NCI-H446 (cell line): ENCODE data around the gene SULT1A2.
"Not testable (repeated sequence)": the region's sequence is repeated elsewhere in the genome, so short reads cannot be mapped to it uniquely, and the experiment has no call there.

Experiments
- DNase-seq, 2 experiments: peaks; one replicate each; lab custom pipeline; 2025; lab: John Stamatoyannopoulos, UW

Gene SULT1A2

DNA sequence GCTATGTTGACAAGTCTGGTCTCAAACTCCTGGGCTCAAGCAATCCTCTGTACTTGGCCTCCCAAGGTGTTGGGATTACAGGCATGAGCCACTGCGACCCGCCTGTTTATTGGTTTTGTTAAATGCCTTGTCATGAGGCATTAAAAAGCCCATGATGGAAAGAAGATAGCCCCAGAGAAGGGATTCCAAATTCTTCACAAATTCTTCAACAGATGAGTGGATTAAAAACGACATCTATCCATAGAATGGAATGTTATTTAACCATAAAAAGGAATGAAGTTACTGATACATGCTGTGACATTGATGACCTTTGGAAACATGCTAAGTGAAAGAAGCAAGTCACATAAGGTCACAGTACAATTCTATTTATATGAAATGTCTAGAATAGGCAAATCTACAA, 38.4 kb downstream of the SULT1A2 start:
- no peak for DNase-seq

DNA sequence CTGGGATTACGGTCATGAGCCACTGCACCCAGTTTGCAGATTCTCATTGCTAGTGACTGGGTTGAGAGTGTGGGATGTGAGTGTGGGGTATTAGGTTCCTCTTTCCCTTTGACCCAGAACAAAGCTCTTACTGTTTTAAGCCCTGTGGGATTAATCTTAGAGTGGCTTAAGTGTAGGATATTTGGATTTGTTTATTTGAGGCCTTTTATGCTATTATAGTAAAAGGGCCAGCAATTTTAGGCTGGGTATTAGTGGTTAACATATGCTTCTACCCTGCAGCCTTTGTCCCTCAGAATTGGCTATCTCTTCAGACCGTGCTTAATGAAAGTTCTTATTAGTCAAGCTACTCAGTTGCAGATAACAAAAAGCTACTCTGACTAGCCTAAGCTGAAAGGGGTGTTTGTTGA, 39.9 kb downstream of the SULT1A2 start:
- no peak for DNase-seq

DNA sequence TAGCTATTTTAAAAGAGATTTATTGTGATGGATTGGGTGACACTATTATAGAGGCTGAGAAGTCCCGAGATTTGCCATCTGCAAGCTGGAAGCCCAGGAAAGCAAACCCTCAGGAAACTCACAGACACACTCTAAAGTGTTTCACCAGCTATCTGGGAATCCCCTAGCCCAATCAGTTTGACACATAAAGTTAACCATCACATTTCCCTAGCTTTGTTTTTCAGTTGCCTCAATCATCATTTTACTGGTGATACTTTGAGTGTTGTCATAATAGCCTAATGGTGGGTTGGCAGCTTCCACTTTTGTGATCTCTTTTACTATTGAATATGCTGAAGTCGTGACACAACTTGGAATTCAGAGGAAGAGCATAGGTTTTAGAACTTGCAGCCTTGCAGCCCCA, 41.3 kb downstream of the SULT1A2 start:
- DNase-seq = no peak

DNA sequence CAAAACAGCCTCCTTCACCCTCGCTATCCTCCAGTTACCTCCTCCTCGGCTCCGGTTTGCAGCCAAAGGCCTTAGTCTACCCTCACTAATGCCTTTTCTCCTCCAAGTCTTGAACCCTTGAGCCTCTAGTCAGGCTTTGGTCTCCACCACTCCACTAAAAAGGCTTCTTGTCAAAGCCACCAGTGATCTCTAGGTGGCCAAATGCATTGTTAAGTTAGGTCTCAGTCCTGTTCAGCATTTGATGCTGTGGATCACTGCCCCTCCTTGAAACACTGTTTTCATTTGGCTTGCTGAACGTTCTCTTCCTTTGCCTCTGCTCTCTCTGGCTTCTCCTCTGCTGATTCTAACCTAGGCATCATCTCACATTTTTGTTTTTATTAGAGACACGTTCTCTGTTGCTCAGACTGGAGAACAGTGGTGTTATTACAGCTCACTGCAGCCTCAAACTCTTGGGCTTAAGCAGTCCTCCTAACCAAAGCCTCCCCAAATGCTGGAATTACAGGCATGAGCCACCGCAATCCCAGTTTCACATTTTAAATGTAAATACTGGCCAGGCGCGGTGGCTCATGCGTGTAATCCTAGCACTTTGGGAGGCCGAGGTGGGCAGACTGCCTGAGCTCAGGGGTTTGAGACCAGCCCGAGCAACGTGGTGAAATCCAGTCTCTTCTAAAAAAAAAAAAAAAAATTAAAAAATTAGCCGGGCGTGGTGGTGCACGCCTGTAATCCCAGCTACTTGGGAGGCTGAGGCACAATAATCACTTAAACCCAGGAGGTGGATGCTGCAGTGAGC, 42.0 kb downstream of the SULT1A2 start:
- DNase-seq = no peak

DNA sequence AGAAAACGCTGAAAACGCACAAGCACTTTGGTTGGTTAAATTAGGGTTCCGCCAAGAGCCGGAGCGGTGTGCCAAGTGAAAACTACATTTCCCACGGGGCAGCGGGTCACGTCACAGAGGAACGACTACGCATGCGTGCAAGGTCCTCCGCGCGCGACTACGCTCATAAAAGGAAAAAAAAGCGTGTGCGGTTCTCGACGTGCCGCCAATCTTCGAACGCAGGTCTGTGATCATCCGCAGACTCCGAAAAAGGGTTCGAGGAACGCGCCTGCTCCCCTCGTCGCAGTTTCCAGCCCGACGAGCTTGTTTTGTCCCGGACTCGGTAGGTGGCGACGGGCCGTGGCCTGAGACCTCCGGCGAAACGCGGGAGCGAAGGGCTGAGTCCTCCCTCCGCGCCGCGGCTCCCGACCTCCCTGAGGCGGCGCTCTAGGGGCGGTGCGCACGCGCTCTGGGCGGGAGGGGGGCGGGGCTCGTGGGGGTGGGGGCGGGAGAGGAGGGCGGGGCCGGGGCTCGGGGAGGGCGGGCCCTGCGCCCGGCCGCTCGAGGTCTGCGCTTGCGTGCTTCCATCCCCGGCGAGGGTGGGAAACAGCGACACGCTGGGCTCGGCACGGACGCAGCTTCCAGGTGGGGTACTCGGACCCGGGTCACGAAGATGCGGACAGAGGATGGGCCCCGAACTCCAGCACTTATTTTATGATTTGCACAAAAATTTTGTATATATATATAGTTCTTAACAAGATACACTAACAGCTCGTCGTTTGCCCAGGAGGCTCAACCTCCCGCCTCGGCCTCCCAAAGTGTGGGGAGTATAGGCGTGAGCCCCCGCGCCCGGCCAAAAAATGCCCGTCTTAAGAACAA, 42.8 kb downstream of the SULT1A2 start, which contains the start of gene SGF29:
SGF29 (plus strand) TSS at position 145 of the 858 bp plus-strand sequence. CDS start 27,150 bp downstream, outside the sequence.
- DNase-seq = peak; percentile 91 to 96

DNA sequence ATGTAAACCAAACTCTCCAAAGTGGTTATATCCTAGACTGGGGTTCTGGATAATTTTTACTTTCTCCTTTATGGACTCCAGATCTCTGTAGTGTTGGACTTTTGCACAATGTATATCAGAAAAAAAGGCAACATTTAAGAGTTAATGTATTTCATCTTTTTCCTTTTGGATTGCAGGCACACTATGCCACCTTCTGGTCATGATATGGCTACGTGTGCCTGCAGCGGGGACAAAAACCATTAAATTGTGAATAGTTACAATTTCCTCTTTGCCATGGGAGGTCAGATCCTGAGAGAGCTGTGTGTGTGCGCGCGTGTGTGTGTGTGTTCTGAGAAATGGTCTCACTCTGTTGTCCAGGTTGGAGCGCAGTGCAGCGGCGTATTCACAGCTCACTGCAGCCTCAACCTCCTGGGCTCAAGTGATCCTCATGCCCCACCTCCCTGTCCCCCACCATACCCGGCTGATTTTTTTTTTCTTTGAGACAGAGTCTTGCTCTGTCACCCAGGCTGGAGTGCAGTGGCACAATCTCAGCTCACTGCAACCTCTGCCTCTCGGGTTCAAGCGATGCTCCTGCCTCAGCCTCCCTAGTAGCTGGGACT, 47.5 kb downstream of the SULT1A2 start:
- DNase-seq = peak in 1 of 2 experiments; percentile 40

DNA sequence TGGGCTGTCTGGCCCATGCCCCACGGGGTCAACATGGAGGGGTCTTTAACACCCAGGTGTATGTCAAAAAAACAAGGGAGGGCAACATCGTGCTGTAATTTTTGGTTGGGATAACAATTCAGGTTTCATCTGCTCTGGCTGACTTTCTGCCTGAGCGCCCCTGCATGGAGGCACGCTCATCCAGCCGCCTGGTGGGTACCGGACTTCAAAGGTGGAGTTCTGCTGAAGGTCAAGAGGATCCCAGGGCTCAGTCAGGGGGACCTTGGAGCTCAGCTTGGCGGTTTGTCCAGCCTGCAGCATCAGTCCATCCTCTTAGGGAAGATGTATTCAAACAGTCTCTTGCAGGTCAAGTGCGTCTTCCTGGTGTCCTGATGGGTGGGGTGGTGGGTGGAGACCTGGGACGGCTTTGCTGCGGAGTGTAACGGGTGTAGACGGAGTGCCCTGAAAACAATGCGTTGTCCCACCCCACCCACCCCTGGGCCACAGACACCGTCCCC, 48.5 kb downstream of the SULT1A2 start:
- no peak for DNase-seq

DNA sequence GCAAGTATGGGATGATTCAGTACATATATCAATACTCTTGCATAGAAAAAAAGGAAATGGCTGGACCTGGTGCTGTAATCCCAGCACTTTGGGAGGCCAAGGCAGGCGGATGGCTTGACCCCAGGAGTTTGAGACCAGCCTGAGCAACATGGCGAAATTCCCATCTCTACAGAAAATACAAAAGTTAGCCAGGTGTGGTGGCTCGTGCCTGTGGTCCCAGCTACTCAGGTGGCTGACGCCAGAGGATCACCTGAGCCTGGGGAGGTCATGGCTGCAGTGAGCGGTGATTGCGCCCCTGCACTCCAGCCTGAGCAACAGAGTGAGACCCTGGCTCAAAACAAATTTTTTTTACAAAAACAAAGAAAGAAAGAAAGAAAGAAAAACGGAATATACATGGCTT, 50.2 kb downstream of the SULT1A2 start:
- no peak for DNase-seq

DNA sequence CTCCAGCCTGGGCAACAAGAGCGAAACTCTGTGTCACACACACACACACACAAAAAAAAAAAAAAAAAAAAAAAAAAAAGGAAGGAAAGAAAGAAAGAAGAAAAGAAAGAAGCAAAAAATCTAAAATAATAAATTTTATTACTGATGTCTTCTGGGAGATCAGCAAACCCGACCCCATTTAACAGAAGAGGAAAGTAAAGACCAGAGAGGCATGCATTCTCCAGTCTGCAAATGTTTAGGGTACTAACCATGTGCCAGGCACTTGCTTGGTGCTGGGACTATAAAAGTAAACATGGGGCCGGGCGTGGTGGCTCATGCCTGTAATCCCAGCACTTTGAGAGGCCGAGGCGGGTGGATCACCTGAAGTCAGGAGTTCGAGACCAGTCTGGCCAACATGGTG, 50.9 kb downstream of the SULT1A2 start:
- DNase-seq = not testable (repeated sequence)

DNA sequence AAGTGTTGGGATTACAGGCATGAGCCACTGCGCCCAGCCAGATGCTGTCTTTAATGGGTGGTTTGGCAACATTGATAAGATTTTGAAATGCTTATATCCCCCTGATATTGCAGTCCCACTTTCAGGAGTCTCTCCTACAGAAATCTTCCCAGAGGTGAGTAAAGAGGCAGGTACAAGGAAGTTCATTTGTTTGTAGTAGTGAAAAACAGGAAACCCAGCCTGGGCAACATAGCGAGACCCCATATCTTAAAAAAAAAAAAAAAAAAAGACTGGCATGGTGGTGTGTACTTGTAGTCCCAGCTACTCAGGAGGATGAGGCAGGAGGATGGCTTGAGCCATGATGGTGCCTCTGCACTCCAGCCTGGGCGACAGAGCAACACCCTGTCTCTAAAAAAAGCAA, 51.9 kb downstream of the SULT1A2 start:
- no peak for DNase-seq

DNA sequence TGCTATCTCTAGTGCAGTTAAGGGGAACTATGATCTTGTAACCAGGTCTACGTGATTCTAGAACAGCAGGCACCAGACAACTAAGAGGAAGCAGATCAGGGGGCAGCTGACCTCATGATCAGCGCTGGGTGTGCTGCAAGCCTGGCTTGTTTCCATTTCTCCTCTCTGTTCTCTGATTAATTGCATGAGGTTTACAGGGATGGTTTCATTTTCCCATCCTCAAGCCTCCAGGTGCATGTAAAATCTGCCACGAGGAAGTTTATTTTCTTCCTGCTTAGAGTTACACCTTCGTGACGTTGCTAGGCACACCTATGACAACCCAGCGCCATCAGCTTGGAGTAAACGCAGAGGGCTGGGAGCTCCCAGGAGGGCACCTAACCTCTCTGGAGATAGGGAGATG, 53.8 kb downstream of the SULT1A2 start:
- DNase-seq = no peak

DNA sequence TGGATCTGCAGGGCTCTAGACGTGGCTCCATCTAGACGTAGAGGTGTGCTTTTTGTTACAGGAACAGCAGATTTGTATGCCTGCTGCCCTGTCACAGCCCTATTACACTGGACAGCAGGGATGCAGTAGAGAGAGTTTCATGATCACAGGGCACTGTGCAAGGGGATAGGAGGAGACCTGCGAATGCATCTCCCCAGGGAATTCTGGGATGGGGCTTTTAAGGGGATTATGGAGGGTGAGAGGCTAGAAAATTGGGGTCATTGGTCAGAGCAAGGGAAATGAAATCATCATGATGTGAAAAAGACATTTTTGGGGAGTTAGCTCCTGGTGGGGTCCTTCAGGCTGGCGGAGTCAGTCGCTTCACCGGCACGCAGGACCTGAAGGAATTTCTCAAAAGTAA, 54.2 kb downstream of the SULT1A2 start:
- no peak for DNase-seq
